Suprapubic skin (tissue), 4 donors: ENCODE data around the gene SETD1A.

Source experiments
- CTCF ChIP-seq, 2 donors: fragments of 200-600 bp in 1 of 2; fragments of 450-650 bp in 1 of 2; sonication (generic) in 1 of 2; IDR thresholded peaks; one replicate each; pipeline ENCODE4 v1.5.1; 2016 to 2019; ENCODE audit warnings: antibody characterized with exemption in 2 of 2, mild to moderate bottlenecking in 1 of 2, moderate library complexity in 1 of 2
- POLR2A ChIP-seq, 2 donors: fragments of 450-650 bp; IDR thresholded peaks; one replicate each; pipeline ENCODE4 v1.6.1; 2017; ENCODE audit warnings: antibody characterized with exemption in 2 of 2, mild to moderate bottlenecking in 2 of 2, moderate library complexity in 2 of 2
- POLR2AphosphoS5 ChIP-seq, 3 donors: sonication (generic); formaldehyde crosslinking; IDR thresholded peaks; one replicate each; pipeline ENCODE4 v1.6.1; 2017; ENCODE audit warnings: antibody characterized with exemption in 3 of 3

DNA sequence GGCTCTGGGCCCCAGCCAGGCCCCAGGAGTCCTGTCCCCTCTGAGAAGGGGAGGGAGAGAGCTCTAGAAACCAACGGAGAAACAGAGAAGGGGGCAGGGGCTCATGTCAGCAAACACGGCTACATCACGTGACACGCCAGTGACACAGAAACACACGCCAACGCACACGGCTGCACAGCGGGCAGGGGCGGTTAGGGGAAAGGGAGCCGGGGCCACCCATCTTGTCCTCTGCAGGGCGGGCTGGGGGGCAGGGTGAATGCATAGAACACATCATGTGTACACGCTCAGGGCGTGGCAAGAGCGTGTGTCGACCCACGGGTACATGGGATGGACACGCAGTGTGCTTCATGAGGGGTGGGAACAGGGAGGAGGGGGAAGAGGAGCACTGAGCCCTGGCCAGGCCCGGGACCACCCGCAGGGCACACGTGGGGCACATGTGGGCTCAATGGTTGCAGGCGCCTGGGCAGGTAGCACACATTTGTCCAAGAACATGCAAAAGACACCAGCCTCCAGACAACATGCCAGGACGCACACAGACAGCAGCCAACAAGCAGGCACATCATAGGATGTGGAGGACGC lies 32.0 kb downstream of the SETD1A start:
- no peak for TF ChIP-seq CTCF (IDR thresholded peaks at IDR 0.05)
- no peak for TF ChIP-seq POLR2A (IDR thresholded peaks at IDR 0.05)
- TF ChIP-seq POLR2AphosphoS5 (IDR thresholded peaks at IDR 0.05), result no peak
